ENCODE data around the gene AFP. TPM values are rescaled to one million over a fixed set of nuclear protein-coding genes. Genes with fewer than 3 reads are reported as not detected.

The AFP gene
- total and polyA plus RNA-seq, 2 of the 13 experiments (the other 11 are each of a cell fraction or from before 2014, with no cell fraction given) = 9,434 to 13,105 TPM

GRCh38 chr4:73451981-73452747 lies 16.1 kb downstream of the AFP start (continued):
- TF ChIP-seq AFF4 (CRISPR knock-in tag; IDR thresholded peaks at IDR 0.05) (peak; percentile 38), SUZ12 (IDR thresholded peaks at IDR 0.05; ENCODE audit: low read depth, low read length) (no peak), NR2F1 (CRISPR knock-in tag; IDR thresholded peaks at IDR 0.05) (no peak), AKNA (CRISPR knock-in tag; IDR thresholded peaks at IDR 0.05; ENCODE audit: borderline replicate concordance) (no peak), ZNF543 (CRISPR knock-in tag; IDR thresholded peaks at IDR 0.05) (no peak), YEATS4 (CRISPR knock-in tag; IDR thresholded peaks at IDR 0.05; ENCODE audit: borderline replicate concordance) (no peak), ZC3H4 (CRISPR knock-in tag; IDR thresholded peaks at IDR 0.05; ENCODE audit: borderline replicate concordance) (peak; percentile 36; the same call in 1 of the 2 replicates), ZNF883 (CRISPR knock-in tag; IDR thresholded peaks at IDR 0.05; ENCODE audit: not compliant biosample characterization) (no peak), ZBTB20 (CRISPR knock-in tag; IDR thresholded peaks at IDR 0.05; ENCODE audit: borderline replicate concordance, low read depth) (no peak), ZNF24 (IDR thresholded peaks at IDR 0.05) (no peak), ZNF576 (CRISPR knock-in tag; IDR thresholded peaks at IDR 0.05) (no peak), ZNF121 (CRISPR knock-in tag; IDR thresholded peaks at IDR 0.05) (no peak), ZHX1 (CRISPR knock-in tag; IDR thresholded peaks at IDR 0.05; ENCODE audit: low read depth) (no peak), ZFYVE20 (CRISPR knock-in tag; IDR thresholded peaks at IDR 0.05; ENCODE audit: borderline replicate concordance, low read depth) (no peak), ZNF205 (CRISPR knock-in tag; IDR thresholded peaks at IDR 0.05) (no peak), ISL2 (CRISPR knock-in tag; IDR thresholded peaks at IDR 0.05) (no peak), PAF1 (CRISPR knock-in tag; IDR thresholded peaks at IDR 0.05) (peak; percentile 44; the same call in 1 of the 2 replicates)
